GM04503 (cell line): Measurements from ENCODE around the gene TRAM2.

Experiments used
- DNase-seq: peaks from one replicate; pipeline ENCODE4 v3.0.0-alpha.2; 2012; ENCODE audit warnings: low read depth

Gene TRAM2

GRCh38 chr6:52508261-52508739 is 68.6 kb downstream of the TRAM2 start:
- no peak for DNase-seq

GRCh38 chr6:52507557-52508260 is 69.2 kb downstream of the TRAM2 start:
- DNase-seq = peak; percentile 76

DNA sequence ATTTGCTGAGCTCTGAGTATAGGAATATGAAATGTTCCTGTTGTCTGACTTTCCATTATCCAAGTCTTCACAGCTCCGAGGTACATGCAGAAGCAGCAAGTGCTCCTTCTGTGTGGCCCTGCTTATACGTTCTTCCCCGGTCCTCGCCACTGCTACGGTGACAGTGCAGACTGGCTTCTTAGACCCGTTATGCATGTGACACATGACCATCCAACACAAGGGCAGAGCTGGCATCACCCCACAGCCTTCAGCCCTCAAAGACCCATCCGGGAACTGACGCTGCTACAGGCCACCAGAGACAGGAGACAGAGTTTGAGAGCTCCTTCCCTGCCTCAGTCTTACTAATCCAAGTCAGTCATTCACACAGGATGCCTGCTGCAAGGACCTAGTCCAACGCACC is 70.4 kb downstream of the TRAM2 start:
- no peak for DNase-seq

GRCh38 chr6:52505726-52506409 is 71.0 kb downstream of the TRAM2 start:
- no peak for DNase-seq

DNA sequence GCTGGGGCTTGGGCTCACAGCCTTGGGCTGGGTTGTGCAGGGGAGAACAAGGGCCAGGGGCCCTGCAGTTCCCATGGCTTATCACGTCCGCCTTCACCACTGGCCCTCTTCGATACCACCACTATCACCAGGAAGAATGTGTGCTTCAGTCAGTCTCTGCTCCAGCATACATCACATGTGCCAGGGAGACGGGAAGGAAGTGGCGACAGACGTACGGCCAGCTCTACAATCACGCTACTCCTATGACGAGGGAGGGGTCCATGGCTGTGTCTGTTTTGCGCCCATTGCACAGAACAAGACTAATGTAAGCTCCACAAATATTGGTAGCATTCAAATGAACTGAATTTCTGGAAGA is 72.1 kb downstream of the TRAM2 start:
- no peak for DNase-seq

DNA sequence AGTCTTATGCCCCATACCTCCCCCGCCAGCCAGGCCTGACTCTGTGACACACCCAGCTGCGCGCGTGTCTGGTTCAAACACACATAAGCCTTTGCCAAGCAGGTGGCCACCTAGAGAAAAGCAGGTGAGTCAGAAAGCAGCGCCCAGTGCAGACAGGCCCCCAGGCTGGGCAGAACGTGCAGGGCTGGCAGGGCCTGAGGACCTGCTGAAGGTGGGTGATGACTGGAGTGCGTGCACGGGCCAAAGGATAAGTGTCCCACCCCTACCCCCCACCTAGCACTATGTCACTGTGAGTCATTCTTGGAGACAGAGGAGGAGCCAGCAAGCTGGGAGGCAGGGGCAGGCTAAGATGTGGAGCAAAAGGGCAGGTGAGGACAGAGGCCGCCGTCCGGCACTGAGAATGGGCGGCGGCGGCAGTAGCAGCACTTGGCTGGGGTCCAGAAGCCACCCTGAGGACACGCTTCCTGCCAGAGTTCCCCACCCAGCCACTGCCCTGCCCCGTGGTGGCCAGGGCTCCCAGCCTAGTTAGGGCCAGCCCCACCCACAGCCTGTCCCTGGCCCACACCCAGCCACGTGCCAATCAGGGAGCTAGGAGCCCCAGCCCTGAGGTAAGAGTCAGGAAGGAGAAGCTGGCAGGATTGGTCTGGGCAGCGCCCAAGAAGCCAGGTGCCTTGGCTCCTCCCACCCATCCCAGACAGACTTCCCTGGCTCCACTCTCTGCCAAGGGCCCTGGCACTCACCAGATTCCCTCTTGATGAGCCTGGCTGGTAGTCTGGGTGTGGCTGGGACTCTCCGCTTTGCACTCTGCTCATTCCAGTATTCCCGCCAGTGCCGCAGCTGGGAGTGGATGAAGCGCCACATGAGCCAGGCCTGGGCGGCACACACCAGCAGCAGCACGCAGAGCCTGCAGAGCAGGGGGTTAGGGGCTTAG is 72.7 kb downstream of the TRAM2 start:
- peak; percentile 61 for DNase-seq

- no peak for DNase-seq
Measured at GRCh38 chr6:52503323-52503747, 73.5 kb downstream of the TRAM2 start.

DNA sequence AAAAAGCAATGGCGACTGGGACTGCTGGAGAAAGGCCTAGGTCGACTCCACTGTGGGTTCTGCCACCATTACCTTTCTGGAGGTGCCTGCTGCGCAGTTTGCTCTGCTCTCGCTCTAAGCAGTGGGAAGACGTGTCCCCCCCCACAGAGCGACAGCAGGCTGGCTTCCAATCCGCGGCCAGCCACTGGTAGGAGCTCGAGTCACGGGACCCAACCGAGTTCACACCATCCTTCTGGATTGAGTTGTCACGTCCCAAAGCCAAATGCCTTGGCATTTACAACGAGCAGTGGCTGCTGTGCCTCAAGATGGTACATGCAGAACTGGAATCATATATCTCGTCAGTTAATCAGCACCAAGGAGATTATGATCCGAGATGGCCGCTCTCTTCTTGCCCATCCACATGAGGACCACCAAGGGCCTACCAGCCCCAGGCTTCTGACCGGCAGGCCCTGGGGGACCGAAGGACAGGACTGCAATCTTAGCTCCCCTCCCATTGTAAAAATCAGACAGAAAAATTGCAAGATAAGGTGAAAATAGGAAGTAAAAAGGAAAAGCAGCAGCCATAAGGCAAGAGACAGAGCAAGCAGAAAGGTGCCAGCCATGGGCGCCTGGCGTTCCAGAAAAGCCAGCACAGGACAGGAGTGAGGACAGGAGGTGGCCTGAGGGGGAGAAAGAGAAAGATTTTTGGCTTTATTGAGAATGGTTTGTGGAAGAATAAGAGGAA is 74.4 kb downstream of the TRAM2 start:
- no peak for DNase-seq

- no peak for DNase-seq
Measured at GRCh38 chr6:52500238-52501129, 76.4 kb downstream of the TRAM2 start.

- DNase-seq = no peak
Measured at GRCh38 chr6:52499681-52500236, 77.1 kb downstream of the TRAM2 start.

GRCh38 chr6:52499026-52499425 is 77.8 kb downstream of the TRAM2 start:
- DNase-seq = no peak

GRCh38 chr6:52498538-52499017 is 78.3 kb downstream of the TRAM2 start:
- no peak for DNase-seq

DNA sequence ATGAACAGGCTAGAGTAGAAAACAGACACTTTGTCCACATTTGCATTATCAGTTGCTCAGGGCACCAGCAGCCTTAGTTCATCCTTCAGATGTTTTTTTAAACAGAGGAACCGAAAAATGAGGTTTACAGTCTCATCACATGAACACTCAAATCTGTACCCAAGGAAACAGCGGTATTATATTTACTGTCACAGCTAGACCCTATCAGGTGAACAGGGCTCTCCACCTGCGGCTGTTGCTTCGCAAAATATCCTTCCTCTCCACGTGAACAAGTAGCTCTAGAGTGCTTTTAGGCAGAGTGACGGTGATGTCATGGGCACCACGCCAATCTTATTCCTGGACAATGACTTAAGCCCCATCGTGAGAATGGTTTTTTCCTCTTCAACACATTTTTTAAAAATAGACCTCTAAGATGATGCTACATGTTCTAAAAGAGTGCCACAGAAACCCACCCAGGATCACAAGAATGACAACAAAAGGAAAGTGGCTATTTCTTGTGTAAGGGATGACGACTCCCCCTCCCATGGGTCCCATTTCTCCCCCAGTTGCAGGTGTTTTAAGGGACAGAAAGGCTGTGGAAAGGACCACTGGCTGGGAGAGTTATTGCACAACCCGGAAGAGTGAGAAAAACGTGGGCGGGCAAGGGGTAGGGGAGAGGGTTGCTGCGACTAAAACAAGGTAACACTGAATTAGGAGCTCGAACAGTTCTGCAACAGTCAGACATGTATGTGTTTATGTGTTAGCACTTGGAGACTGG is 79.0 kb downstream of the TRAM2 start:
- no peak for DNase-seq

DNA sequence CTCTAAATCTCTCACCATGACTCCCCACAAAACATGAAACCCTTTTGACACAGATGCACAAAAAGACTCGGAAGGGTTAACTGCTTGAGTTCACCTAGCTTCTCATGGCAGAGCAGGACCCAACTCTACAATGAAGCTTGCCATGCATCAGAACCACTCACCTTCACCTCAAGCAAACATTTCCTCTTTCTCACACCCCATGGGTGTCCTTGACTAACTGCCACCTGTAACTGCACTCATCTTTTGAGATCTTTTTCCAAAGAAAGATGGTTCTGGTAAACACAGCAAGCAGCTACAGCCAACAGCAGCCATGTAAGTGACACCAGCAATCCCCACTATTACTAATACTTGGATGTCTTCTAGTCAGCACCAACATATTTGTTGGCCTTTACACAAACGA is 80.2 kb downstream of the TRAM2 start:
- DNase-seq = no peak

- no peak for DNase-seq
Measured at GRCh38 chr6:52495922-52496321, 80.9 kb downstream of the TRAM2 start.

GRCh38 chr6:52494298-52495072 is 82.4 kb downstream of the TRAM2 start:
- DNase-seq = no peak

- no peak for DNase-seq
Measured at GRCh38 chr6:52493669-52494068, 83.2 kb downstream of the TRAM2 start.

- DNase-seq = no peak
Measured at GRCh38 chr6:52491203-52492069, 85.4 kb downstream of the TRAM2 start.
